HG02678 (cell line): ENCODE measurements around the gene MT1H.

ENCODE experiments used
- ATAC-seq: cut with Tn5 transposase; IDR thresholded peaks from one replicate; pipeline ENCODE4 v1.9.1; 2021; ENCODE audit warnings: mild to moderate bottlenecking, moderate library complexity; ENCODE audit not compliant: unreplicated experiment

The MT1H gene

DNA sequence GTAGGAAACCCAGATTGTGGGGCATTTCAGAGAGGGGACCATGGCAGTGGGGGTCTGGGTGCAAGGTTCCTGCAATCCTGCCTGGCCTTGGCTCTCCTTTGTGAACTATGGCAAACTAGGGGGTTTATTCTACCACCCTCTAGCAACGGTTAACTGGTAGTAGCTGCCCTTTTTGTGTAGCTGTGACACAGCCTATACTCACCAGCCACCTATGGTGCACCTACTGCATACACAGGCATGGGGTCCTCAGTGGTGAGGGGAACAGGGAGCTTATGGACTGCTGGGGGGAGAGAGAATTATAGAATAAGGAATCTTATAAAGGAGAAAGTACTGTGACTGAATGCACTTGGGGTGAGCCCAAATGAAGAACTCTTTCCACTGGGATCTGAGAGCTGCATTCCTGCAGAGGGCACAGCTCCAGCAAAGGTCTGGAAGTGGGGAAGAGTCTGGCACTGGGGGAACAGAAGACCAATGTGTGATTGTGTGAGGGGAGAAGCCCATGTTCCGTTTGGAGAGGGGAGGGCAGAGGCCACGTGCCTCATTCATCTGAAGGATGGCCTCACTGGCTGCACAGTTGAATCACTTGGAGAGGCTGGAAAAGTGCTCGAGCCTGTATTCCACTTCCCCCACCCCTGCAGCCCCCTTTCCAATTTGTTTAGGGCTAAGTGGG lies 14.8 kb downstream of the MT1H start:
- ATAC-seq = no peak

DNA sequence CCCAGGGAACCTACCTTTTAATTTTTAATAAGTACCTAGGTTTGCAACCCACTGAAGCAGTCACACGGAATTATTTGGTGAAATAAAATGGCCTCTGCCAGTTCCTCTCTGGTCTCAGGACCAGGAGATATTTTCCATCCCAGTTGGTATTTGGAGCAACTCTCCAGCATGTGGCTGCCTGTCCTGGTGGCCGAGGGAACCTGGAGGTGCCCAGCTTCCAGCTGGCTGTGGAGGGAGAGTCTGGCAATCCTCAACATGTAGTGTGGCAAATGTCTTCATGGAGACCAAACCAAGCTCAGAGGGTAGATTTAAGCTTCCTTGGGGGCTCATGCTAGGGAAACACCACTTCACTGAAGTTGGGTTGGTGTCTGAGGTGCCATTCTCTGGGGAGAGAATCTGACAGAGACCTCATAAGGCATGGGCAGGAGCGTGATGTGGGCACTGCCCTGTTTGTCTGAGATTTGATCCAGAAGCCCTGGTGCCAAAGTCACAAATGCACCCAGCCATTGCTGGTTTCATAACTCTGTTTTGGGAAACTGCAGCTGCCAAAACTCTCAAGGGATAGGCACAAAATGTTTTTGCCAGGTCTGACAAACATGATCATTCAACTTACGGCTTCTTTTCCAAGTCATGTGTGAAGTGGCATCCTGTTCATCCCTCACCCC lies 15.4 kb downstream of the MT1H start:
- ATAC-seq = no peak

DNA sequence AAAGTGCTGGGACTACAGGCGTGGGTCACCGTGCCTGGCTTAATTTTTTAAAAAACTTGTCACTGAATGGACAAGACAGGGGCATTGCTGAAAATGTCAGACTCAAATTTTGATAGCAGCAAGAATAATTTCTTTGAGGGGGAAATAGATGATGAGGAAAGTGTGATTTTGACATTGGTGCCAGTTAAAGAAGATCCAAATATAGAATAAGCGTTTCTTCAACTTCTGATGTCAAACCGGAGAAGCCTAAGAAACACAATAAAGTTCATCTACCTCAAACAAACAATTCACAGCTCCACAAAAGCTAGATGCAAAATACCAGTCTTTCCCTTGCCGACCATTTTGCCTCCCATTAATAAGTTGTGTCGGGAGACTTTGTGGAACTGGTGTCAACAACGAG lies 17.1 kb downstream of the MT1H start:
- no peak for ATAC-seq

DNA sequence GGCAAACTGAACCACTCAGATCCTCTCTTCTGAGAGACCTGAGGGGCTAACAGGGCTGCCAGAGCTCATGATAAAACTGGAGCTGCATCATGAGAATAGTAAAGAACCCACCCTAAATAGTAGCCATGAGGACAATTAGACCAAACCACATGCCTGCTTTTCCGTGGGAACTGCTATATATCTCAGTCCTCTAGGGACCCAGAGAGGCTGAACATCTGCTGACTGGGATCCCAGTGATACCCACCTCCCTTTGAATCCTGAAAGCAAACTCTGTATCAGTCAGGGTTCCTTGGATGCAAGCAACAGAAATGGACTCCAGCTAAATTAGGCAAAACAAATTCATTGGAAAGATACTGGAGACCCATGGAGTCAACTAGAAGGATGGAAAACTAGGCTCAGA lies 19.1 kb downstream of the MT1H start:
- no peak for ATAC-seq

DNA sequence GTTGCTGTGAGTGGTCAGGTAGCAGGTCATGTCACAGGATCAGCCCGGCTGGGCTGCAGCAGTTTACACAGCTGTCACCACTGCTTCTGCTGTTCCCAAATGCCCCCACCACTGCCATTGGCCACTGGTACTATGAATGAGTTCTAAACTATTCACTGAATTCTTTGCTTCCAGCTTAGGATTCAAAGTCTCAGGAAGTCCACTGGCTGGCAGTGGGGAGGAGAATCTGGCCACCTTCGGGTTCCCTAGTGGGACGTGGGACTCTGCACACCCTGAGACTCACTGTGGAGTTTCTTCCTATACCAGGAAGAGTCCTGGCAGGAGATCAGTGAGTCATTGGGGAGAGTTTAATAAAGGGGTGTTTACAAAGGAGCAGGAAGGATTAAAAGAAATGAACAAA lies 19.6 kb downstream of the MT1H start:
- ATAC-seq = no peak

DNA sequence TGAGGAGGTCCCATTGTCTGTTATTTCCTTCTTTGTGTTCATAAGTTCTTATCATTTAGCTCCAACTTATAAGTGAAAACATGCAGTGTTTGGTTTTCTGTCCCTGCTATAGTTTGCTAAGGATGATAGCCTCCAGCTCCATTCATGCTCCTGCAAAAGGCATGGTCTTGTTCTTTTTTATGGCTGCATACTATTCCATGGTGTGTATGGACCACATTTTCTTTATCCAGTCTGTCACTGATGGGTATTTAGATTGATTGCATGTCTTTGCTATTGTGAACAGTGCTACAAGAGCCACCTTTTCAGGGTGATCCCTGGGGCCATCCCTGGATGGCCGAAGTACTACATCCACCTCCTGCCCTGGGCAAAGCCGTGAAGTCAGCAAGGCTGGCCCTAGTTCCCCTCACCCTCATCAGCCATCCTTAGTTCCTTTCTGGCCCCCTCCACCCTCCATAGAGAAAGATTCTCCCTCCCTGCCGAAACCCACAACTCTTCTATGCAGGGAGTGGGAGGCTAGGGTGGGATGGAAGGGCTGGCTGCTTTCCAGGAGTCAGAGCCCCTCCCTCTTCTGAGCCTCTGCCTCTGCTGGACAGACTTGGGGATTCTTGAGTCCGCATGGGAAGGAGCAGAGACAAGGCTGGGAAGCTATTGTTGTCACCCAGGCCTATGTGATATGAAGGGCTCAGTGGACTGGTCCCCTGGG lies 21.0 kb downstream of the MT1H start:
- ATAC-seq = no peak

DNA sequence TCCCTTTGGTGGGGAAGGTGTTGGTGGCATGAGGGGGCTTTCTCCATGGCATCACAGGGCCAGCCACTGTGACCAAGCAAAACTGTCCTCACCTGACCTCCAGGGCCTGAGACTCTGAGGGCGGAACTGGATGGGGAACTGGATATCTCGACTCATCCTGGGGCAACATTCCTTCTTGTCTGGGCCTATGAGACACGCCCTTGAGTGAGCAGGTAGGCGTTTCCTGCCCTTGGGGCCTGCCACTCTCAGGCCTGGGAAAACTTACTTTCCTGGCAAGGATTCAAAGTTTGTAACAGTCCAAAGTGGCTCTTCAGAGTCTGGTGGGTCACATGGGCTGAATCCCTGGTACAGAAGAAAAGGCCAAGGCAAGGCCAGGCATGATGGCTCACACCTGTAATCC lies 22.3 kb downstream of the MT1H start:
- no peak for ATAC-seq

DNA sequence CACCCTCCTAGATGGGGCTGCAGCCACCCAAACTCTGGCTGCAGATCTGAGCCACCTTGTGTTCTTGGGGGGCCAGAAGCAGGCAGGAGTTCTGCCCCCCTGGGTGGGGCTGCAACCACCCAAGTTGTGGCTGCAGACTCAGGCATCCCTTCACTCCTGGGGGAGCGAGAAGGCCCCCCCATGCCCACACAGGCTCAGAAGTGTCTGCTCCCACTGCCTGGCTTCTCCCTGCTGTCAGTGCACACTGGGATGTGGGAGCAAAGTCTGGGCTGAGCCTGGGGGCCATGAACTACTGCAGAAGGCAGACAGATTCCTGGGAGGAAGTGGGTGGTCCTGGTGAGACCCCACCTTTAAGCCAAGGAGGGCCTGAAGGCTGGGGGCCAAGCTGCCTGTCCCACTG lies 25.6 kb downstream of the MT1H start:
- ATAC-seq = no peak

DNA sequence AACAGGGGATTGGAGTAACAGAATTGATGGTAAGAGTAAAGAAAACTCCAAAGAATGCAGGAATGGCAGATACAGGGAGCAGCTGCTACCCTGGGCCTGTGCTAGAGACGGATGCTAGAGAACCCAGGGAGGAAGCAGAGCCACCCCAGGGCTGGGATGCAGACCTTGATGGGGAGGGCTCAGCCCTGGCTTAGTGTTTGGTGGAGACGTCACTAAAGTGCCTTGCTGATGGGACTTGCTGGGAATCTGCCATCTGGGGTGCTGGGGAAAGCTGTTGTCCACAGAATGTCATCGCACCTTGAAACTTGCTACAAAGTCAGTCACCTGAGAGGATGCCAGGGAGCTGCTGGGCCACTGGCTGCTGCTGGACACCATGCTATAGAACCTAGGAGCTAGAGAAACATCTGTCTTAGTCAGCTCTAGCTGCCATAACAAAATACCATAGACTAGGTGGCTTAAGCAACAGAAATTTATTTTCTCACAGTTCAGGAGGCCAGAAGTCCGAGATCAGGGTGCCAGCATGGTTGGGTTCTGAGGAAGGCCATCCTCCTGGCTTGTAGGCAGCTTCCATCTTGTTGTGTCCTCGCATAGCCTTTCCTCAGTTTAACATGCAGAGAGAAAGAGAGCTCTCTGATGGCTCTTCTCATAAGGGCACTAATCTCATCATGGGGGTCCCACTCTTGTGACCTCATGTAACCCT lies 28.0 kb downstream of the MT1H start:
- ATAC-seq = no peak

DNA sequence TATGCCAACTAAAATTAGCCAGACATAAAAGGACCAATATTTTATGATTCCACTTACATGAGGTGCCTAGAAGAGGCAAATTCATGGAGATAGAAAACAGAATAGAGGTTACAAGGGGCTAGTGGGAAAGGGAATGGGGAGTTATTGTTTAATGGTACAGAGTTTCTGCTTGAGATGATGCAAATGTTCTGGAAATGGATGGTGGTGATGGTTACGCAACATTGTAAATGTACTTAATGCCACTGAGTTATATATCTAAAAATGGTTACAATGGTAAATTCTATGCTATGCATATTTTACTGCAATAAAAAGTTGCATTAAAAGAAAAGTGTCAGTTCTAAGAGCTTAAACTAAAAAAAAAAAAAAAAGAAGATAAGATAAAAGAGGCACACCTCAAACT lies 30.6 kb downstream of the MT1H start:
- no peak for ATAC-seq

DNA sequence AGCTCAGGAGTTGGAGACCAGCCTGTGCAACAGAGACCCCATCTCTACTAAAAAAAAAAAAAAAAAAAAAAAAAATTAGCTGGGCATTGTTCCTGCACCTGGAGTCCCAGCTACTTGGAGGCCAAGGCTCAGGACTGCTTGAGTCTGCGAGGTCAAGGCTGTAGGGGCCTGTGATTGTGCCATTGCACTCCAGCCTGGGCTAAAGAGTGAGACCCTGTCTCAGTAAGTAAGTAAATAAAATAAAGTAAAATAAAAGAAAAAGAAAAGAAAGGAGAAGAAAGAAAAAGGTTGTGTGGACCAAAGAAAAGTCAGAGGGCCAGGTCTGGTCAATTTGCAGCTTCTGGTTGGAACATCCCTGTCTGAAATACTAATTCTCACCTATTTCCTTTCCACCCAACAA lies 31.0 kb downstream of the MT1H start:
- no peak for ATAC-seq

DNA sequence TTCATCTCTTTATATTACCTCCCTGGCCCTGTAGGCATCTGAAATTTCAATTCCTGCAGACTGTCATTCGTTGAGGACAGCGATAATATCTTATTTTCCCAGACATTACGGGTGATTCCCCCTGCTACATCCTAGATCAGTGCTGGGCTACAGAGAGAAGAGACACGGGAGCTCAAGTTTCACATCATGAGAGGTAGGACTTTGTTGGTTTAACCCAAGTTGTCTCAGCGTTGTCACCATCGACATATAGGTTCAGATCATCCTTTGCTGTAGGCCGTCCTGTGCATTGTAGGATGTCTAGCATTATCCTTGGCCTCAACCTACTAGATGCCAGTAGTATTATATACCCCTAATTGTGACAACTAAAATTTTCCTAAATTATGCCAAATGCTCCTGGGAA lies 31.9 kb downstream of the MT1H start:
- no peak for ATAC-seq

DNA sequence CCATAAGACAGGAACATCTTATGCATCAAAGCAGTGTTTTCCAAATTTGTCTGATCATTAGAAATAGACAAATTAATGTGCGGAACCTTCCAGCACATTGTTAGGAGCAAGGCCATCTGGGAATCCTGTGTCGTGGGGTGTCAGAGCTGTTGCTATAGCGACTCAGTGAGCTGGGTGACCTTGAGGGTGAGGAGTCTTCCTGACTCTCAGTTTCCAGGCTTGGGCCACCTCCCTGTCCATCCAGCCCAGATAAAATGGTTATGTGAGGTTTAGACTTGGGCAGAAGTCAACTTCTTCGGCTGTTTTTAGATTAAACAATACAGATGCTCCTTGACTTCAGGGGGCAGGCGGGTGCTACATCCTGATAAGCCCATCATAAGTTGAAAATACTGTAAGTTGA lies 33.2 kb downstream of the MT1H start:
- ATAC-seq = no peak

DNA sequence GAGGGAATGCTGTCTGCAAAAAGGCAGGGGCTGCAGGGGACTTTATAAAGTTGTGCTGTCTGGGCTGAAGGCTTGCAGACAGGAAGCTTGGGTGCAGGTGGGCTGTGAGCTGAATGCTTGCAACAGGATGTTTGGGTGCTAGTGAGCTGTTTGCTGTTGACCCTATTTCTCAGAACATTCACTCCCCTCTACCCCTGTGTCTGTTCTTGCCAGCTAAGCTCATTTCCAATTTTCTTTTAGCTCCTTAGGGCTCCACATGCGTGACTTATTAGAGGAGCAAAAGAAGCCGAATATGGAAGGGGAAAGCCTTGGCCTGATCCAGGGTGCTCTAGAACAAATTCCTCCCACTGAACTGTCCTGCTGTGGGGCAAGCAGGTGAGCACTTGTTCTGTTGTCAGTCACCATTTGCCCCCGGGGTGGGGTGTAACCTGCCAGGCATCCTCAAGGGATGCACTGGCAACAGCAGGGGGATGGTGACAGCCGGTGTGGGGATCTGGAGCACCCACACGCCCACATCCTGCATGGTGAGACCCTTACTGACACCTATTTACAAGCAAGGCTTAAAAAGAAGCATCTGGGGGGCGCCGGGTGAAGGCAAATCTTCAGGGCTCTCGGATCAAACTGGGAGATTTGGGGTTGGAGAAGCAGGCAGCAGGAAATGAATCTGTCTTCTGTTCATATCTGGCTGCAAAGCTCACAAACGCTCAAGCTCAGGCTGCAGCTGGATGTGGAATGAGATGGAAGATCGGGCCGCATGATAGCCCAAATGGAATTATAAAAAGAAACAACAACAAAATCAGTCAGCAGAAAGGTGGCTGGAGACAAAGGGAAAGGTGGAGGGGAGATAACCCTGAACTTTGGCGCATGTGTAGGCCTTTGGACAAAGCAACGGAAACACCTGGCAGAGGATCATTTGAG lies 39.2 kb downstream of the MT1H start:
- no peak for ATAC-seq

DNA sequence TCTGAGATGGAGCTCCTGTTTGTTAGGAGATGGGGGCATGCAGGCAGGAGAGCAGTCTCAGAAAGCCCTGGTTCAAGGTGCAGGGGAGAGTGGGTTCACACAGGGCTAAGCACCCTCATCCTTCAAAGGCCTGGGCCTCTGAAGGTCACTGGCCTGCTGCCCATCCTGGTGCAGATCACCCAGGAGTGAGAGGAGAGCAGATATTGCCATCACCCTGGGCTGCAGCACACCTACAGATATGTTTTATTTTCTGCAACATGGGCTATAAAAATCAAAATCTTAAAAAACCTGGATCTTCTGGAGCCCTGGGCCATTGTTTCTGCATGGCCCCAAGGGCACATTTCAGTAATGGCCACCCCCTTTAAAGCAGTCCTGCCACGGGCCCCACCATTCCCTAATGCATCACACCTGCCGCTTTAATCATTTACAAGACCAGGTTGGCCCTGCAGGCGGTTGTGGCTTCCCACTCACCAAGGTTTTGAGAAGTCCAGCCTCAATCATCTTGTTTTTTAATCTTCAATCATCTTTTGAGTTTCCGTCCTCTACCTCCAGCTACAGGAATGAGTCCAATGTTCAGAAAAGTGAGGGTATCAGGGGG lies 39.9 kb downstream of the MT1H start:
- ATAC-seq = no peak

DNA sequence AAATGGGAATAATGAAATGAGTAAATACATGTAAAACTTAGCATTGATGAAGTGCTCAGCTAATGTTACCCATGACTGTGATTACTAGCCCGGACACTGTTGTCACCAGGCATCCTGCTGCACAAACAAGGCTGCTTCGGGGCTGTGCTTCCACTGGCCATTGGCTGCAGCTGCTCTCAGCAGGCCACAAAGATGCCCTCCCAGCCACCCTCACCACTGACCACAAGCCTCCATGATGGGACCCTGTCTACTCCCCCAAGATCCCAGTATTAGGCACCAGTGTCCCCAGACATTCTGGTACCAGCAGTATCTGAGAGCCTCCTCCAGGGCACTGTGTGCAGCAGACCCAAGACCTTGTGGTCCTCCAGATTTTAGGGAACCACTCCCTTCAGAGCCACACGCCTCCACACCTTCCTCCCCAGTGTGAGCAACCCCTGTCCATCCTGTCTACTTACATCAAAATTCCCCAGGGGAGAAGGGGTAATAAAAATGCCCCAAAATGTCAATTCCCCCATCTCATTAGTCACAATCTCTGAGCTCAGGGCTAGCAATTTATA lies 40.6 kb downstream of the MT1H start:
- ATAC-seq = no peak

DNA sequence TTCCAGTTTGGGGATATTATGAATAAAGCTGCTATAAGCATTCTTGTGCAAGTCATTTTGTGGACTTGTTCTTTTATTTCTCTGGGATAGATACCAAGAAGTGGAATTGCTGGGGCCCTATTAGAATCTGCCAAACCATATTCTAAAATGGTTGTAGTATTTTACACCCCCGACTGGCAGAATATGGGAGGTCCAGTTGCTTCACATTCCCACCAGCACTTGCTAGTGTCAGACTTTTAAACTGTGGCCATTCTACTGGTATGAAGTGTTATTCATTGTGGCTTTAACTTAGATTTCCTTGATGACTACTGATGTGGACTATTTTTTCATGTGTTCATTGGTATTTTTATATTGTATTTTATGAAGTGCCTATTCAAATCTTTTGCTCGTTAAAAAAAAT lies 42.2 kb downstream of the MT1H start:
- no peak for ATAC-seq

DNA sequence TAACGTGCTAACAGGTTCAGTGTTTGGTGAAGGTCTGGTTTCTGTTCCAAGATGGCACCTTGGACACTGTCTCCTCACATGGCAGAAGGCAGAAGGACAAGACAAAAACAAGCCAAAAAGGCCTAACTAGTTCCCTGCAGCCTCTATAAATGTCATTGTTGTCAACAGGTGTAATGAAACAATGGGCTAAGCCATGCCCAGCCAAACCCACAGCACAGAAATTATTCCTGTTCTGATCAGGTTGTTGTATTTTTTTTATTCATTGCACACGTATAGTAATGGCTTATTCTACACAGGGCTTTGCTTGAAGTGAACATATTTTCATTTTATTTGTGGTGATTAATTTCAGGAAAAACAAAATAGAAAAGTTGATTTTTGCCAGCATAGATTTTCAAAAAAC lies 44.2 kb downstream of the MT1H start:
- ATAC-seq = no peak

DNA sequence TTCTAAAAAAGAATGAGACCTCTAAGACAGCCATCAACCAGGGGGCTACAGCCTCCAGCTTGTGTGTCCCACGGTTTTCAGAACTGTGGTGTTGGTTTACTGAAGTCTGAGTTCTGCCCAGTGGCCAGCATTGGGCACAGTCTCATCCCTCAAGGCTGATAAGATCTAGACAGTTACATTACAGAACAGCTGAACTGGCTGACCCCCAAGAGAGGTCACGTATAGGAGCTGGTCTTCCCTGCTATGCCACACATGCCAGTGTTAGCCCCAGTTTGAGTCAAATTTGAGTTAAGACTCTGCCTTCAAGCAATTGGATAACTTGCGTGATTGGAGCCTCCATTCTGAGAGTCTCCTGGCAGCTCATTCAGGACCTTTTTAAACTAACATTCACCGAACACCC lies 45.5 kb downstream of the MT1H start:
- ATAC-seq = no peak

DNA sequence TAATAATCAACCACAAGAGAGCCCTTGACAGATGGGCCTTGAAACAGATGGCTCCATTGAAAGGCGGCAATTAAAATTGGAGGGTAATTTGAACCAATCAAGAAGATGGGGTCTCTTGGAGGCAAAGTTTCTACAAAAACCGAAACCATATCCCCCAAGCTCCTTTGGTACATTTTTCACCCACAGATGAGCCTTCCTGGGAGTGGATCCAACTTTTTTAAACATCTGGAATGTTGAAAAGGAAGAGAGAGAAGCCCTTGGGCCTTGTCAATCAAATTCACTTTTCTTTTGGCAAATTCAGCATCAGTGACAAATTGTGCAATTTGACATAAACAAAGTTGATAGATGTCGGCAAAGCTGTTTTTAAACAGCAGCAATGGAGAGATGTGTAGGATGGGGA lies 47.1 kb downstream of the MT1H start:
- ATAC-seq = no peak
